ENCODE measurements around the gene EYA4. TPM values are rescaled to one million over a fixed set of nuclear protein-coding genes. Genes with fewer than 3 reads are reported as not detected.

Gene EYA4
- total RNA-seq, 2 experiments from 2014 or later: not detected

DNA sequence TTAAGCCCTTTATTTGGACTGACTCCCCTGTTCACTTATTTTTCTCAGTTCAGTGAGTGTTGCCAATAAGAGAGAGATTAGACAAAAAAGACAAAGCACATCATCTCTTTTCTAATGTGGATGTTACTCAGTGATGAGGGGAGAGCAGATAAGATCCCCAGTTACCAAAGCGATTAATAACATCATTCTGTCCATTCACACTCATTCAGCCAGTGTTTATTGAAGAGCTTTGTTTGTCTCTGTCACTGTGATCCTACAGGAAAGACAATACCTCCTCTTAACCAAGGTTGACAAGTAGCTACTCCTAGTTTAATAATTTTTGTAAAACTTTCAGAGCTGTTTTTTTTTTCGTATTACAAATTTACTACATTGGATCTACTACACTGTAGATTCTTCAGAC lies 163.0 kb downstream of the EYA4 start:
- no peaks in the 10 kb centered on the region for H3K27me3 Mint-ChIP-seq
- no peak for DNase-seq
- ChIA-PET POLR2A (no interaction called here), CTCF (interaction anchor here (0.7 kb wide), 1 partner anchor 16 kb away, joined by 3 read pairs; no protein-coding TSS in a partner anchor)
- H3K4me1 Mint-ChIP-seq (ENCODE audit: low read depth): no peaks in the 10 kb centered on the region
- H3K27ac Mint-ChIP-seq: no peak overlapping the region
- no peaks in the 10 kb centered on the region for H3K36me3 Mint-ChIP-seq
- H3K9me3 Mint-ChIP-seq: no peaks in the 10 kb centered on the region
- no peak overlapping the region for H3K4me3 Mint-ChIP-seq
- intact Hi-C loops (cut with micrococcal nuclease): no loop called here

DNA sequence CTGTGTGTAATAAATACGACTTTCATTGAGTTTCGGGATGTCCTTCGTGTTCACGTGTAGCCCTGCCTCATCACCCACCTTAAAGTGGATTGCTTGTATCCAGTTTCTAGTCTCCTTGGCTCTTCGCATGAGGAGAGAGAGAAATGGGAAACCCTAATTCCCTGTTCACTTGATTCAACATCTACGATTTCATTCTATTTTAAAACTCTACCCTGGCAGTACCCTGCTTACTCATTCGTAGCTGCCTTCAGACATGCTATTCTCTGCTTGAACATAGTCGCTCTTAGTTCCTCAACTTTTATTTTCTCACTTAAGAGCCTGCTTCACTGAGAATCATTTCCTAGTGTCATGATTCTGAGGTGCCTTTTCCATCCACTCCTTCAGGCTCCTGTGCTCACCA lies 163.6 kb downstream of the EYA4 start:
- Mint-ChIP-seq H3K4me3 (no peak overlapping the region), H3K36me3 (no peaks in the 10 kb centered on the region), H3K27ac (no peak overlapping the region), H3K9me3 (no peaks in the 10 kb centered on the region), H3K4me1 (ENCODE audit: low read depth) (no peaks in the 10 kb centered on the region), H3K27me3 (no peaks in the 10 kb centered on the region)
- ChIA-PET POLR2A (no interaction called here), CTCF (interaction anchor here (0.7 kb wide), 1 partner anchor 17 kb away, joined by 3 read pairs; no protein-coding TSS in a partner anchor)
- intact Hi-C loops (cut with micrococcal nuclease): no loop called here
- DNase-seq: no peak

GRCh38 chr6:133407320-133408100 lies 166.4 kb downstream of the EYA4 start:
- H3K27me3 Mint-ChIP-seq: no peaks in the 10 kb centered on the region
- H3K36me3 Mint-ChIP-seq: no peaks in the 10 kb centered on the region
- DNase-seq: no peak
- no peak overlapping the region for H3K27ac Mint-ChIP-seq
- H3K4me3 Mint-ChIP-seq: no peak overlapping the region
- ChIA-PET CTCF (no interaction called here), POLR2A (no interaction called here)
- H3K4me1 Mint-ChIP-seq (ENCODE audit: low read depth): no peaks in the 10 kb centered on the region
- H3K9me3 Mint-ChIP-seq: no peaks in the 10 kb centered on the region
- intact Hi-C loops (cut with micrococcal nuclease): no loop called here

- ChIA-PET POLR2A (no interaction called here), CTCF (no interaction called here)
- intact Hi-C loops (cut with micrococcal nuclease): no loop called here
- Mint-ChIP-seq H3K36me3 (no peaks in the 10 kb centered on the region), H3K4me1 (ENCODE audit: low read depth) (no peaks in the 10 kb centered on the region), H3K9me3 (no peaks in the 10 kb centered on the region), H3K4me3 (no peak overlapping the region), H3K27me3 (no peaks in the 10 kb centered on the region), H3K27ac (no peak overlapping the region)
- DNase-seq: no peak
Observed at GRCh38 chr6:133408132-133408531, 167.0 kb downstream of the EYA4 start.

DNA sequence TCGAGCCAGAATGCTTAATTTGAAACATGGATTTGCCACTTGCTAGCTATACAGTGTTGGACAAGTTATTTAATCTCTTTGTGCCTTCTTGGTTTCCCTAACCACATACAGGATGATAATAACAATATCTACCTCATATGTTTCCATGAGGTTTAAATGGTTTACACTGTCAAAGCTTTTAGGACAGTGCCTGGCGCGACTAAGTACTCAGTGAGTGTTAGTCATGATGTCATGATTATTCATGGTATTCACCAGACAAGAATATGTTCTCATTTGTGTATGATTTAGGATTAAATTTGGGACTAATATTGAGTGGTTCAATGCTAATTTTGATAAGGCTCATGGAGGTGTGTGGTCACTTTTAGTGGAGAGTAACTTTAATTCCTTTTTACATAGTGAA lies 167.4 kb downstream of the EYA4 start:
- no peak for DNase-seq
- POLR2A ChIA-PET: no interaction called here
- Mint-ChIP-seq H3K36me3 (no peaks in the 10 kb centered on the region), H3K9me3 (no peaks in the 10 kb centered on the region), H3K4me1 (ENCODE audit: low read depth) (no peaks in the 10 kb centered on the region), H3K27me3 (no peaks in the 10 kb centered on the region), H3K27ac (no peak overlapping the region), H3K4me3 (no peak overlapping the region)
- CTCF ChIA-PET: no interaction called here
- intact Hi-C loops (cut with micrococcal nuclease): no loop called here

- Mint-ChIP-seq H3K27me3 (no peaks in the 10 kb centered on the region), H3K27ac (no peak overlapping the region), H3K36me3 (no peaks in the 10 kb centered on the region), H3K4me1 (ENCODE audit: low read depth) (no peaks in the 10 kb centered on the region), H3K4me3 (no peak overlapping the region), H3K9me3 (no peaks in the 10 kb centered on the region)
- ChIA-PET POLR2A (no interaction called here), CTCF (no interaction called here)
- intact Hi-C loops (cut with micrococcal nuclease): no loop called here
- DNase-seq: no peak
Observed at GRCh38 chr6:133410638-133411435, 169.7 kb downstream of the EYA4 start.

DNA sequence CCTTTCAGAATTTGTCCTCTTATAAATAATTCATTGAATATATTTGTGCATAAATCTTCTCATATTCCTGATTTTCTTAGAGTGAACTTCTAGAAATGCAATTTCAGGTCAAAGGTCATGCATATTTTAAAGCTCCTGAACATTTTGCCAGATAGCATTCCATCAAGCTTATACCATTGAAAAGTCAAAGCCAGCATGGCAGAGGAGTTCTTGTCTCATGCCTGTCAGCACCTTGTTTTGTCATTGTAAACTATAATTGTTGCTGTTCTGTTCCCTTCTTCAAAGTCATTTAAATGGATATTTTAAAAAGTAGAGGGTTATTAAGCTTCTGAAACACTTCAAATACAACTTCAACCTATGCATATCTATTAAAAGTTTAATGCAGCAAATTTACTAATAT lies 170.6 kb downstream of the EYA4 start:
- DNase-seq: no peak
- ChIA-PET POLR2A (no interaction called here), CTCF (no interaction called here)
- no peaks in the 10 kb centered on the region for H3K9me3 Mint-ChIP-seq
- no peaks in the 10 kb centered on the region for H3K4me1 Mint-ChIP-seq (ENCODE audit: low read depth)
- H3K27me3 Mint-ChIP-seq: no peaks in the 10 kb centered on the region
- intact Hi-C loops (cut with micrococcal nuclease): no loop called here
- no peaks in the 10 kb centered on the region for H3K36me3 Mint-ChIP-seq
- no peak overlapping the region for H3K27ac Mint-ChIP-seq
- H3K4me3 Mint-ChIP-seq: no peak overlapping the region

DNA sequence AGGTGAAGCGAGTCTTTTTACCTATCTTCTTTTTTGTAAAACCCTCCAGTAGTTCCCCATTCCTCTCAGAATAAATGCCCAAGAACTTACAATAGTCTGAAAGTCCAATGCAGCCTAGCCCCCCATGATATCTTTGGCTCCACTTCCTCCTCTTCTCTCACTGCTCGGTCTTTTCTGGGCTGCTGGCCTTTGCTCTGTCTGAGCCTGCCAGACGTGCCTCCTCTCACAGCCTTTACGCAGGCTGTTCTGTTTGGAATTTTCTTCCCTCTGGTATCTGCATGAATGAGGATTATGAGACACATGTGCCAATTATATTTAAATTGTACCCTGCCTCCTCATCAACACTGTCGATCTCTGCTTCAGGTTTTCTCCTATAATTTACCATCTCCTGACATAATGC lies 174.1 kb downstream of the EYA4 start:
- Mint-ChIP-seq H3K27me3 (no peaks in the 10 kb centered on the region), H3K4me1 (ENCODE audit: low read depth) (no peaks in the 10 kb centered on the region), H3K27ac (no peak overlapping the region), H3K36me3 (no peaks in the 10 kb centered on the region), H3K4me3 (no peak overlapping the region), H3K9me3 (no peaks in the 10 kb centered on the region)
- no peak for DNase-seq
- ChIA-PET POLR2A (no interaction called here), CTCF (no interaction called here)
- intact Hi-C loops (cut with micrococcal nuclease): no loop called here

DNA sequence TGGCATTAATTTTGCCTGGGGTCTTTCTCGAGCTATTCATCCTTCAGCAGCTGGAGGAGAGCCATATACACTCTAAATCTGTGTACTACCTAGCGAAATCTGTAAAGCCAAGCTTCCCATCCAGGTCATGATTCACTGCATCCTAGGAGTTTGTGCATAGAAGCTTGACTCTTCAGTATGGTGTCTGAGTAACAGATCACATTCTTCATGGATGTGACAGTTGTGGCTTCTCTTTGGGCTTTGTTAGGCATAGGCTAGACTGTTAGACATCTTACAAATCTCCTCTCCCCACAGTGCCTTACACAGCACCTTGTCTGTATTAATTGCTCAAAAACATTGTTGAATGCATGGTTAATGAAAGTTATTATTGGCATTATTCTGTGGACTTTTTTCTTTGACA lies 177.0 kb downstream of the EYA4 start:
- H3K4me1 Mint-ChIP-seq (ENCODE audit: low read depth): no peaks in the 10 kb centered on the region
- CTCF ChIA-PET: no interaction called here
- no peaks in the 10 kb centered on the region for H3K36me3 Mint-ChIP-seq
- DNase-seq: no peak
- no peak overlapping the region for H3K4me3 Mint-ChIP-seq
- POLR2A ChIA-PET: no interaction called here
- no peaks in the 10 kb centered on the region for H3K9me3 Mint-ChIP-seq
- H3K27ac Mint-ChIP-seq: no peak overlapping the region
- H3K27me3 Mint-ChIP-seq: no peaks in the 10 kb centered on the region
- intact Hi-C loops (cut with micrococcal nuclease): no loop called here

DNA sequence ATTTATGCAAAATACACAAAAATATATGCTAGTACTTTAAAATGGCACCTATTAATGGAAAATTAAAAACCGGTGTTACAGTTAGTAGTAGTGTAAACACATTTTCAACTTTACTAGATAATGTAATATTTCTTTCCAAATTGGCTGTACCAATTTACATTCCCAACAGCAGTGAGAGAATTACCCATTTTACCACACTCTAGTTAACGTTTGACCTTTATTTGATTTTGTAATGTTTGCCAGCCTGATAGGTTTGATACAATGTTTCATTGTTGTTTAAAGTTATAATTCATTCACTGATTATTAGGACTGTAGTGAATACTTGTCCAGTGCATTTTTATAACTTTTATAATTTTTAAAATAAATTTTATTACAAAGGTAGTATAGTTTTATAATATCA lies 182.1 kb downstream of the EYA4 start:
- intact Hi-C loops (cut with micrococcal nuclease): no loop called here
- no peak overlapping the region for H3K4me3 Mint-ChIP-seq
- H3K36me3 Mint-ChIP-seq: no peaks in the 10 kb centered on the region
- H3K27me3 Mint-ChIP-seq: no peaks in the 10 kb centered on the region
- ChIA-PET CTCF (no interaction called here), POLR2A (no interaction called here)
- no peak overlapping the region for H3K27ac Mint-ChIP-seq
- DNase-seq: no peak
- no peaks in the 10 kb centered on the region for H3K4me1 Mint-ChIP-seq (ENCODE audit: low read depth)
- H3K9me3 Mint-ChIP-seq: no peaks in the 10 kb centered on the region

GRCh38 chr6:133424359-133424758 lies 183.2 kb downstream of the EYA4 start:
- no peak for DNase-seq
- Mint-ChIP-seq H3K4me1 (ENCODE audit: low read depth) (no peaks in the 10 kb centered on the region), H3K27ac (no peak overlapping the region), H3K36me3 (no peaks in the 10 kb centered on the region), H3K4me3 (no peak overlapping the region), H3K27me3 (no peaks in the 10 kb centered on the region), H3K9me3 (no peaks in the 10 kb centered on the region)
- POLR2A ChIA-PET: no interaction called here
- CTCF ChIA-PET: no interaction called here
- intact Hi-C loops (cut with micrococcal nuclease): no loop called here

GRCh38 chr6:133426038-133426437 lies 184.9 kb downstream of the EYA4 start:
- CTCF ChIA-PET: no interaction called here
- Mint-ChIP-seq H3K27me3 (no peaks in the 10 kb centered on the region), H3K27ac (no peak overlapping the region), H3K36me3 (no peaks in the 10 kb centered on the region), H3K4me1 (ENCODE audit: low read depth) (no peaks in the 10 kb centered on the region), H3K4me3 (no peak overlapping the region), H3K9me3 (no peaks in the 10 kb centered on the region)
- no peak for DNase-seq
- intact Hi-C loops (cut with micrococcal nuclease): no loop called here
- POLR2A ChIA-PET: no interaction called here

GRCh38 chr6:133428295-133428694 lies 187.1 kb downstream of the EYA4 start:
- Mint-ChIP-seq H3K27ac (no peak overlapping the region), H3K4me3 (no peak overlapping the region), H3K9me3 (no peaks in the 10 kb centered on the region), H3K27me3 (no peaks in the 10 kb centered on the region), H3K4me1 (ENCODE audit: low read depth) (no peaks in the 10 kb centered on the region), H3K36me3 (no peaks in the 10 kb centered on the region)
- no peak for DNase-seq
- CTCF ChIA-PET: no interaction called here
- intact Hi-C loops (cut with micrococcal nuclease): no loop called here
- POLR2A ChIA-PET: no interaction called here
